A549 (cell line): Measurements from ENCODE around the gene GNG5.

Source experiments
- CTCF ChIP-seq: fragments of >200 bp; sonication (Bioruptor Twin); formaldehyde crosslinking; IDR thresholded peaks from 3 replicates; pipeline ENCODE4 v1.5.1; 2016
- ELK1 ChIP-seq: fragments of 150-350 bp; IDR thresholded peaks from 2 replicates; pipeline ENCODE4 v1.6.1; 2014; ENCODE audit warnings: low read depth, mild to moderate bottlenecking, low read length
- EP300 ChIP-seq, 2 experiments: fragments of >200 bp; sonication (Bioruptor Twin); formaldehyde crosslinking; IDR thresholded peaks; 2 replicates in 1 of 2; 3 replicates in 1 of 2; pipeline ENCODE4 v1.6.1; 2016 to 2017
- KDM5A ChIP-seq: fragments of 200-600 bp; sonication (generic); IDR thresholded peaks from 2 replicates; pipeline ENCODE4 v1.6.1; 2016; ENCODE audit warnings: antibody characterized with exemption, mild to moderate bottlenecking
- NPAS2 ChIP-seq: fragments of 250-450 bp; sonication (Bioruptor Pico); IDR thresholded peaks from 2 replicates; pipeline ENCODE4 v1.8.0; 2022; ENCODE audit warnings: mild to moderate bottlenecking, moderate library complexity, borderline replicate concordance

- TF ChIP-seq CTCF = no peak
- TF ChIP-seq ELK1 = no peak
- no peak for TF ChIP-seq NPAS2 (CRISPR knock-in tag)
- peak; percentile 54 for TF ChIP-seq KDM5A
- no peak for TF ChIP-seq EP300 (IDR thresholded peaks at IDR 0.05)
Measured at GRCh38 chr1:84478876-84479868, 27.2 kb downstream of the GNG5 start, which contains the start of gene RPF1.
